Panc1 (cell line): ENCODE measurements around the gene TMEM163.

Source experiments
- CTCF ChIP-seq: fragments of 450-650 bp; IDR thresholded peaks from 2 replicates; pipeline ENCODE4 v1.5.1; 2017; ENCODE audit warnings: mild to moderate bottlenecking
- POLR2AphosphoS5 ChIP-seq: IDR thresholded peaks from 2 replicates; pipeline ENCODE4 v1.6.1; 2012; ENCODE audit warnings: mild to moderate bottlenecking, low read depth, low read length, moderate library complexity
- SIN3A ChIP-seq: IDR thresholded peaks from 2 replicates; pipeline ENCODE4 v1.6.1; 2012; ENCODE audit warnings: low read depth, mild to moderate bottlenecking, low read length, moderate library complexity, borderline replicate concordance; ENCODE audit not compliant: insufficient read depth
- TCF7L2 ChIP-seq: IDR thresholded peaks from 2 replicates; pipeline ENCODE4 v1.6.1; 2011; ENCODE audit warnings: mild to moderate bottlenecking, low read depth, low read length, inconsistent platforms

- TF ChIP-seq CTCF, result no peak
- TF ChIP-seq POLR2AphosphoS5, result no peak
- TF ChIP-seq SIN3A, result no peak
- no peak for TF ChIP-seq TCF7L2
These were observed 47.8 kb downstream of the TMEM163 start for GRCh38 chr2:134670955-134671354.
